Stimulated activated CD4-positive, alpha-beta T cell treated with anti-CD3 and anti-CD28 coated beads, Interleukin-4, amount 100 ng/mL, for 1 hour (primary cell): ENCODE results near the gene COX10.
A peak's percentile ranks its signal among the peaks of the same experiment; 100 is the strongest.
"Not testable (repeated sequence)": the region's sequence is repeated elsewhere in the genome, so short reads cannot be mapped to it uniquely, and the experiment has no call there.

Source experiments
- DNase-seq: peaks from one replicate; pipeline ENCODE4 v3.0.0-alpha.2; 2020

COX10 gene

DNA sequence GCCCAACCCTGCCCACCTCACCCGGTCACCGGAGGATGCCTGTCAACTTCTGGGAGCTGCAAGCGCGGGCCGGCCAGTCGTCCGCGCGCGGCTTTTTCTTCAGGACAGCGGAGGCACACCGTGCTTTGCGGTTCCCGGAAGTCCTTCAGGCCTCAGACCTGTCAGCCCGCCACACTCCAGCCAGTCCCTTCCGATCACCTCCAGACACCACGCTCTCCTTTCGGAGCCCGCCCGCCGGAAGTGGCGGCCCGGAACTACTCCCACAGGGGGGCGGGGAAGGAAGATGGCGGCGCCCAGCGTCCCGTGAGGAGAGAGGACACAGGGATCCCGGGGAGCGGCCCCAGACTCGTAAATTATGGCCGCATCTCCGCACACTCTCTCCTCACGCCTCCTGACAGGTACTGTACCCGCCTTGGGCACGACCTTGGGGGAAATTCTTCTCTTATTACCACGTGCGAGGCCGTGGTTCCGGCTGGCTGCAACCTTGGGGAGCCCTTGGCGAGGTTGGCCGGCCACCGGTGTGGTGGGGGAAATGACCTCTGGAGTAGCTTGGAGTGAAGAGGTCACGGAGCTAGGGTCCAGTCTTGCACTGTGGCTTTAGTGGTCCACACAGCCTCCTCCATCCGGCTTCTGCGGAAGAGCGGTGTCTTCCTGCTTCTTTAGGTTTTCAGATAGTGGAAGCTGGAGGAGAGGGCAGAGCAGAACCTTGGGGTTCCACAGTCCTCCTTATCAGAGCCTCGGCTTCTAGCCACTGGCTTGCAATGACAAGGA, at the start of gene COX10:
Gene COX10, plus strand, starts transcription at position 254 of the 771 bp plus-strand sequence. Its CDS starts 102 bp downstream, at position 356.
- peak; percentile 87 for DNase-seq

DNA sequence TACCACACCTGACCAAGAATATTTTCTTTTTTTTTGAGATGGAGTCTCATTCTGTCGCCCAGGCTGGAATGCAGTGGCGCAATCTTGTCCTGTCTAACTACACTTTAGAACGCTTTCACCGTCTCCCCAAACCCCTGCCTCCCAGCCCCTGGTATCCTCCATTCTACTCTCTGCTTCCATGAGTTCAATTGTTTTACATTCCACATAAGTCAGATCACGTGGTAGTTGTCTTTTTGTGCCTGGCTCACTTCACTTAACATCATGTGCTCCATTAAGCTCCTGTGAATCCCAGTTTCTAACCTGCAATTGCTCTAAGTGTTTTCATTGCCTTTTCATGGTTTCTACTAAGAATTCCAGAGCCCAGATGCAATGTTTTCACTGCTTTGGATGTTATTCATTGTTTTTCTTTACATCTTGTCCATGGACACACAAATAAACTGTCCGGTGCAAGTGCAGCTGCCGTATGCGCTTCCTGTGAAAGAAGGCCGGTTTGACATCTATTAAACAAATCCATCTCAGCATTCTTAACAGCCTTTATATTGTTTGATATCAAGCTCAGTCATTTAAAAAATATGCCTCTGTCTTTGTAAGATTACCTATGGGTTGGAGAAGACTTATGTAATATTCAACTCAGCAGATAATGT, 47.5 kb upstream of the COX10 start:
- not testable (repeated sequence) for DNase-seq

DNA sequence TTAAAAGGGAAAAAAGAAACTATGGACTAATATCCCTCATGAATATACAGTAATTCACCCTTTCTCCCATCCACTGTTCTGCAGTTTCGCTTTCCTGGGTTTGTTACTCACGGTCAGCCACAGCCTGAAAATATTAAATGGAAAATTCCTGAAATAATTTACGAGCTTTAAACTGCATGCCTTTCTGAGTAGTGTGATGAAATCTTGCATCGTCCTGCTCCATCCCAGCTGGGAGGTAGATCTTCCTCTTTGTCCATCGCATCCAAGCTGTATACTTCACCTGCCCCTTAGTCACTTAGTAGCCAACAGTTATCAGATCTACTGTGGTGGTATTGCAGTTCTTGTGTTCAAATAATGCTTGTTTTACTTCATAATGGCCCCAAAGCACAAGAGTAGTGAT, 39.5 kb upstream of the COX10 start:
- DNase-seq = not testable (repeated sequence)

DNA sequence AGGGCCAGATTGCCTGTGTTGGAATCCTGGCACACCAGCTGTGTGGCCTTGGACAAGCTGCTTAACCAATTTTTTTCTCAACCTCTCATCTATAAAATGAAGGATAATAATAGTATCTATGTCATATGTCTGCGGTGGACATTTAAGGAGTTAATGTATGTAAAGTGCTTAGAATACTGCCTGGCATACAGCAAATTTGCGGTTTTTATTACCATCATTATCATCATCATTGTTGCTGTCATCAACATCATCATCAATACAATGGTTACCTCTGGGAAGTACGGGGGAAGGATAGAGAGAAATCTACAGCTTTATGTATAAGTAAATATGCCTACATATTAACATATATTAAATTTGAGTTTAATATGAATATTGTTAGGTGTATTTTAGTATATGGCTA, 37.1 kb upstream of the COX10 start:
- DNase-seq = no peak

DNA sequence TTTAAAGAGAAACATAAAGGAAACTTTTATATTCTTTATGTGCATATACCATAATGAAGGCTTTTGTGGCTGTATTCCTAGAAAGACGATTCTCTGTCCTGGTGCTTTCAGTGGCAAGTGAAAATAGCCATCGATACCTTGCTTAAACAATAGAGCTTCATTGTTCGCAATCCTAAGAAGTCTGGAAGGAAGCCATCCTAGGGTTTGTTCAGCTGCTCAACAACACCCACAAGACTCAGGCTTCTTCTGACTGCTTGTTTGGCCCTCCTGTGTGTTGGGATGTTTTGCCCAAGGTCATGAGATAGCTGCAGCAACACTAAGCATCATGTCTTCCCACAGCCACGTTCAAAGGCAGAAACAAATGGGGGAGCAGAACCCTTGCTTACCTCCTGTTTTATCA, 36.1 kb upstream of the COX10 start:
- DNase-seq = no peak

DNA sequence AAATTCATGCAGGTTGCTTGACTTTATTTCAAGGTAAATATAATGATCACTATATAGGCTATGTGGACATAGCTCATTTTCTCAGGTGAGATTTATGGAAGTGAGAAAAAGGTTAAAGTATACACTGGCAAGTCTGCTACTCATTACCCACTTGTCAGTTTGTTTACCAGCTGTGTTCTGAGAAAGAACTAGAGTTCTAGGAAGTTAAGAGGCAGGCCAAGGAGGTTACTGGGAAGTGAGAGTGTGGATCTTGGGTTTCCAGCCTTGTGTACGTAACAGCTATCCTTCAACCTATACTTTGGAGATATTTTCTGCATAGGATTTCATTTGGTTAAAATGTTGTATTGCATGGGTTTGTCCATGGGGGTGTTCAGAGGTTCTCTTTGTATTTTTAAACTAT, 31.9 kb upstream of the COX10 start:
- DNase-seq = no peak

DNA sequence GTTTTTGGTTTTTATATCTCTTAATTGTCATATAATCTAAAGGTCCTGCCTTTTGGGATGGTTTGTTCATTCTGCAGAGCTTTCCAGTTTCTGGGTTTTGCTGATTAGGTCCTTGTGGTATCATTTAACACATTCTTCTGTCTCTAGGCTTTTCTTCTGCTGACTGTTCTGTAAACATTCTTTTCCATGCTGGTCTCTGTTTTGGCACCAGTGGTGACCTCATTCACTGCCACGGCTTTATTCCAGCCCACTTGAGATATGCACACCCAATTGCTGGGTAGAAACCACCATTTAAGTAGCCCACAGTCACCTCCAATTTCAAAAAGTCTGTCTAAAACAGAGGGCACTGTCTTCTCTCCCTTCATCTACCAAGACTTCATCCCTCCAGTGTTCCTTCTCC, 31.1 kb upstream of the COX10 start:
- no peak for DNase-seq

DNA sequence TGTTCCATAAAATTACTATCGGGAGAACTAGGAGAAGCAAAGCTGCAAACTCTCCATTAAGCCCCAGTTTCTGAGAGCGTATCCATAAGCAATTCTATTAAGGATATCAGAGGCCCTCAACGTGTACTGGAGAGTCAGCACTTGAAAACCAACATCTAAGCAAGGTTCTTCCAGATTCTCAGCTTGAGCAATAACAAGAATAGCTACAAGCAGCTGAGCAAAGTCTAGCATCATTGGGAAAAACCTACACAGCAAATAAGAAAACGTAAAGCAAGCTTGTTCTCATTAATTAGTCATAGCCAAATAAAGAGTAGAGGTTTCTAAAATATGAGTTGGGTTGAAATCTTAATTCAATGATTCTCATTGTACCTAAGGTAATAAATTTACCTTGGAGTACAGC, 26.9 kb upstream of the COX10 start:
- DNase-seq = no peak

DNA sequence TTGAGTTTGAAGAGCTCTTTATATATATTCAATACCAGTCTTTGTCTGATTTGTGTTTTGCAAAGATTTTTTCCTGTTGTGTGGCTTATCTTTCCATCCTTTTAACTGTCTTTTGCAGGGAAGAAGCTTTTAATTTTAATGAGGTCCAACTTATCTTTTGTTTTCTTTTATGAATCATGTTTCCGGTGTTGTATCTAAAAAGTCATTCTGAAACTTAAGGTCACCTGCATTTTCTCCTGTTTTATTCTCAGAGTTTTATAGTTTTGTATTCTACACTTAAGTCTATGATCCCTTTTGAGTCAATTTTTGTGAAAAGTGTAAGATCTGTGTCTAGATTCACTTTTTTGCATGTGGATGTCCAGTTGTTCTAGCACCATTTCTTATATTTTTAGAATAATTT, 24.6 kb upstream of the COX10 start:
- DNase-seq = no peak

DNA sequence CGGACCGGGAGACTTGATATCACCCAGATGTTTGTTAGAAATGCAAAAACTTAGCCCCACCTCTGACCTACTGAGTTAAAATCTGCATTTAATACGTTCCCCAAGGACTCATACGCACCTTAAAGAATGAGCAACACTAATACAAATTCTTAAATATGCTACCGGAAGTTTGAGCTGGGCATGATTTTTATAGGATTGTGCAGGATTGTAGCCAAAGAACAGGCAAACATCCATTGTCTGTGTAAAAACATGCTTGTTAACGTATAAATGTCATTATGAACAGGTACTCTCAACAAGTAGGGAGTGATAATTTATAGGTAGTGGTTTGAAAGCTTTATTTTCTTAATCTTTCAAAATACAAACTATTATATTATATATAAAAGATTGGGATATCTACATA, 22.3 kb upstream of the COX10 start:
- DNase-seq = no peak

DNA sequence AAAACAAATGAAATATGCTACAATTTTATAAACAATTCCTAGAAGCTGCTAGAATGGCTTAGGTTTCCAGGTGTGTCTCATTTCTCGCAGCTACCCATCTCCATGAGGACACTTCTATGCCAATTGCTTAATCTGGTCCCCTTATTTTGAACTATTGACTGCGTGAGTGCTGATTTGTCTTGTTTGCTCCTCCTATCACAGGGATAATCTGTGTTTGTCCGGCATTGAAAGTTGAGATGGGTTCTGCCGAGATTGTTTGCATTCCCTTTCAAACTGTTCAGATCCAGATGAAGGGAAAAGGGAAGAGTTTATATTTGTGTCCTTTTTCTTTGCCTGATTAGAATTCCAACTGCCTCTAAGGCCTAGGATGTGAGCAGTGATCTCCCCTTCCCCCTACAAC, 21.7 kb upstream of the COX10 start:
- no peak for DNase-seq

DNA sequence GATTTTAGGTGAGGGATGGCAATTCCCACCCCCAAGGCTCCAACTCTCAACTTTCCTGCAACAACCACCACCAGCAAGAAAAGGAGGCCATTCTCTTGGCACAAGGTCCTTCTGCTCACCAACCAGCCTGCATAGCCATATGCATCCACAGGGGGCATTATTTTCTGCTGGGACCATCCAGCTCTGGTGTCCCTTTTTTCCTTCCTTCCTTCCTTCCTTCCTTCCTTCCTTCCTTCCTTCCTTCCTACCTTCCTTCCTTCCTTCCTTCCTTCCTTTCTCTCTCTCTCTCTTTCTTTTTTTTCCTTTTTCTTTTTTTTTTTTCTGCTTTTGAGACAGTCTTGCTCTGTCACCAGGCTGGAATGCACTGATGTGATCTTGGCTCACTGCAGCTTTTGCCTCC, 21.1 kb upstream of the COX10 start:
- no peak for DNase-seq

DNA sequence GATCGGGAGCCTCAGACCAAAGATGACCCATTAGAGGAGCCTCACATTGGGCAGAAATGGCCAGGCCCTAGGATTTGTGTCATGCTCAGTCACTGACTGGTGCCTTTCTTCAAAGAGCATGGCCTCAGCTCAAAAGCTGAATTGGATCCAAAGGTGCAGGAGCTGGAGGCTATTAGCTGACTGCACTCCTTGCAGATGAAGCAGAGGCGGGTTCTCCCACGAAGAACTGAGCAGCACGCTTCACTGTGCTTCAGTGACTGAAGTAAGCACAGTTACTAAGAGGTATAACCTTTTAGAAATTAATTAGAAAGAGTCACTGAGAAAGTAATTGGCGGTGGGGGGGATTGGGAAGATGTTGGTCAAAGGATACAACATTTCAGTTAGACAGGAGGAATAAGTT, 18.7 kb upstream of the COX10 start:
- DNase-seq = no peak

DNA sequence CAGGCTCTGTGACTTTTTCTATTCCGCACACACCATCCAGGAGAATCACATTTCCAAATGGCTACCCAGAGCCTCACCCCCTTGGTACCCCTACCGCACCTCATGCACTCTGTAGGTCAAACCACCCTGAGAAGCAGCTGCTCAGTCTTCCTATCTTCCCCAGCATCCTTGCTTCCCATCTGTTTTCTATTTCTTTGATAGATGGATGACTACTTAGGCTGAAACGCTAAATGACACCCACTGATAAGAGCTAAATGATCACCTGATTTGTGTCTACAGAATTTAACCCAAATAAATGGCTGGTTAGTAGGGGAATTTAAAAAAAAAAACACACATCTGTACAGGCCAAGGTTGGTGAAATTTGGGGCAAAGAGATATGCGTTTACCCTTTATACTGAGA, 17.6 kb upstream of the COX10 start:
- no peak for DNase-seq

DNA sequence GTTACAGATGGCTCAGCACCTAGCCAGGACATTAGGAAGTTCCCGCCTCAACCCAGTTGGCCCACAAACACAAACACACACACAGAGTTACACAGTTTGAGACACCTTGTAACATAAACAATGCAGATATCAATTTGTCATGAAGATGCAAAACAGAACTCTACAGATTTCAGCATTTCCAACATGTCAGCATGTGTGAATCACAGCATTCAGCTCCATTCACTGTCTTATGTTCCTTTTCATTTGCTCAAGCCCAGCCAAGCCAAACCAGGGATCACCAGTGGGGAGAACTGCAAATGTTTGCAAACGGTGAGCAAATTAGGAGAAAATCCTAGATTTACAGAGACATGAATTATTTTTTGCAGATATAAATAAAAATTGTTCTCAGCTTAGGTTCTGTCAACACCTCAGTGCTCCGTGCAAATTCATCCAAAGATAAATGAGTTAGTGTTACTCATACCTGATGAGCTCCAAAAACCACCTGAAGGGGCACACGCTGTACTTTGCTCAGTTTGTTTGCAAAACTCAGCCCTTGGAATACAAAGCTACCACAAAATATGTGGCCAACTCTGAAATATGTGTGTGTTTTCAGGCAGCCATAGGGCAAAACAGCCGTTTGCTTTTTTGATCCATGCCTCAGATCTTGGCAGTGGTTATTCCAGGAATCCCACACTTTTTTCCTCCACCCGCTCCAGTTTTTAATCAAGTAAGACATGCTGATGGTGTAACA, 16.3 kb upstream of the COX10 start:
- no peak for DNase-seq

DNA sequence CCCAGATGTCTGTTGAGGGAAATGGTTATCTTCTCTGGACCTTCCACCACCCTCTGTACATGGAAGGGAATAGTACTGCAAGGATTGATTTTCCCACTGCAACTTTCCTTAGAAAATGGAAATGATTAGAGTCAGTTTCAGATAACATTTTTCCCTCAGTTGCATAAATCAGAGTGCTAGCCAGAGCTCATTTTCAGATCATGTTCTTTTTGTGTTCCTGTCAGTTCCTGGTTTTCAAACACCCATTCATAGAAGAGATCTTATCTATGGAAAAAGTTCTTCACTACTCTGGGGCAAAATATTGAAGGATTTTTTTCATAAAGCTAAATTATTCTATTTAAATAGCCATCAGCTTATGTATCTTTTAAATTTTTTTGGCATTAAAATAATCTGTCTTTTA, 11.7 kb upstream of the COX10 start:
- DNase-seq = no peak

DNA sequence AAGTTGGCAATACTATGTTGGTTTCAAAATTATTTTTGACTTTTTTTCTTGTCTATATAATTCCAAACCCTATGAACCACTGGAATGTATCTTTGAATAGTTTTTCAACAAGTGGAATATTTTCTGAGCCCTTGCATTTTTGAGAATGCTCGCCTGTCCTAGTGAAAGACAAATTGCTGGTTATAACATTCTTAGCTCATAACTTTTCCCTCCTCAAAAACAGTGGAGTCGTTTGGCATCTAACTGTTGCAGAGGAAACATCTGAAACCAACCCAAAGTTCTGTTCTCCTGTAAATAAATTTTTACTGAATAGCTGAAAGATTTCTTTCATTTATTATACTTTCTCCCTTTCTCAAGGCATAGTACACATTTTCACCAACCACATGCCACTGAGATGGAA, 11.3 kb upstream of the COX10 start:
- no peak for DNase-seq

DNA sequence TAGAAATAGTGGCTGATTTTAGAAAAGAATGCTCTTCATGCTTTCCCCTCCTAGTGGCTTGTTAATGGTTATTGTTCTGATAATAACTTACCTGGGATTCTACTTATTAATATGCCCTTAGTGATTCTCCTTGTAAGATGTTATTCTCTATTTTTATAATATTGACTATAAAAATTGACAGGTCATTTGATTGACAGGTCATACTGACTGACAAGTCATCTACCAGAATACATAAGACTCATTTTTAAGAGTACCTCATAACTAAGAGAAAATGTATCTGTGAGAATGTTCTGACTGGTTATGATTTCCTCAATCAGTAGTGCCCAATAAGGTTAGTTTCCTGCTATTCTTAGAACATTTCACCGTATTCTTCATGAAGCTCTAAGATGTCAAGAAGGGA, 8.6 kb upstream of the COX10 start:
- no peak for DNase-seq

DNA sequence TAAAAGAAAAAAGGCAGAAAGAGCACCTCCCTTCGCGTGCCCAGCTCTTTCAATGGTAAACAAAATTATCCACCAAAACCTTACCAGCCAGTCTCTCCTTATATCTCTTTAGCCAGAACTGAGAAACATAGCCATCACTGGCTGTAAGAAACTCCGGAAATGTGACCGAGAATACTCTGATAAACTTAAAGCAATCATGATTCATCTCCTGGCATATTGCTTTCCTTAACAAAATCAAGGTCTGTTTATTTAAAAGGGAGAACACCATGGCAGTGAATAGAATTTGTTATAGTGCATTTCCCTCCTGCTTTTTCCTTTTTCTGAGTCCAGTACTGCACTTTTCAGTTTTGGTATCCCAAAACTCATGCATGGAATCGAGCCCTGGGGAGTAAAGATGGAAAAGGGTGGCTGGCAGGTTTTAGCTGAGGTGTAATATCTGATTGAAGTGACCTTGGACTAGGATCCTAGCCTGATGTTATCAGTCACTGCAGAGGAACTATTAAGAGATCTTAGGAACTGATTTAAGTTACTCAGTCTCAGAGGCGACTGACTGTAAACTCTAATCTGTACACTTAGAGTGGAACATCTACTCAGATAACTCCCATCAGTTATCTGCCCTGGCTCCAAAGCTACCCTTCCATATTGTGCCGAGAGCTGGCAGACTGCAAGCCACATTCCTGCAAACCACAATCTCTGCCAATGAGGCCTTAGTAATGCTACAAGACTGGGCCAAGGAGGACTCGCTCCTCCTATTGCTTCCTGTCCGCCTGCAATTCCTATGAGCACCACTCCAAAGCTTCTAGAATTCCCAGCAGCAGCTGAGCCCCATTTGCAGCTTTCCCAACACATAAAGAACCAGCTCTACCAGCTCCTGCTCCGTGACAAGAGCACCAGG, 7.4 kb upstream of the COX10 start:
- no peak for DNase-seq

DNA sequence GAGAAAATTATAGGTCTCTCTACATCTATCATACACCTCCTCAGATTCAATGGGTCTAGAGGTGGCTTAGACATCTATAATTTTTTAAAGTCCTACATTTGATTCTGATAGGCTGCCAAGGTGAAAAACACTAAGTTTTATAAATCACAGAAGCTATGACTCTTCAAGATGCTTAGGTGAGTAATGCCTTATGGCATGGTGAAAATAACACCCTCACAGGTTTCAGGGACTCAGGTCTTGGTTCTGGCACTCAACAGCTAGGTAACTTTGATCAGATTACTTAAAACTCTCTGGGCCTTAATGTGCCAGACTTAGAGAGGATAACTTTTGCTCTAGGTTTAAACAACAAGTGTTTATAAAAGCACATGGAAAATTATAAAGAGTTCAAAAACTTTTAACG, 2.0 kb upstream of the COX10 start:
- DNase-seq = no peak

DNA sequence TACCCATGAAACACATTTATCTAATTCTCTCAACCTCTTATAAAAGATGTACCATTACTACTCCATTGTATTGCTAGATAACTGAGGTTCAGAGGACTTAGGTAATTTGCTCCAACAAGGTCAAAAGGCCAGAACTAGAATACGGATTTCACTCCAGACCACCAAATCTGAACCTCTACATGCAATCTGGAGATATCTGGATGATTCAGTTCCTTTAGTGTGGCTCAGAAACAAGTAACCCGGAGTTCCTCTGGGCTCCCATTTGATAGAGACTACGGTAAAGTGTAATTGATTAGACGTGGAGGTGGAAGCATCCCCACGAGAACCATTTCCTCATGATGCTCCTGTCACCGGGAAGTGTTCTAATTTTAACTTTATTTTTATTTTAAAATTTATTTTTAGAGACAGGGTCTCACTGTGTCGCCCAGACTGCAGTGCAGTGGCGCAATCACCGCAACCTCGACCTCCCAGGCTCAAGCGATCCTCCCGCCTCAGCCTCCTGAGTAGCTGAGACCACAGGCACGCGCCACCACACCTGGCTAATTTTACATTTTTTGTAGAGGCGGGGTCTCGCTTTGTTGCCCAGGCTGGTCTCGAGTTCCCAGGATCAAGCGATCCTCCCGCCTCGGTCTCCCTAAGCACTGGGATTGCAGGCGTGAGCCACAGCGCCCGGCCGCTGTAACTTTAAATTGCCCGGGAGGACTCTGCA, 608 bp upstream of the COX10 start:
- no peak for DNase-seq

DNA sequence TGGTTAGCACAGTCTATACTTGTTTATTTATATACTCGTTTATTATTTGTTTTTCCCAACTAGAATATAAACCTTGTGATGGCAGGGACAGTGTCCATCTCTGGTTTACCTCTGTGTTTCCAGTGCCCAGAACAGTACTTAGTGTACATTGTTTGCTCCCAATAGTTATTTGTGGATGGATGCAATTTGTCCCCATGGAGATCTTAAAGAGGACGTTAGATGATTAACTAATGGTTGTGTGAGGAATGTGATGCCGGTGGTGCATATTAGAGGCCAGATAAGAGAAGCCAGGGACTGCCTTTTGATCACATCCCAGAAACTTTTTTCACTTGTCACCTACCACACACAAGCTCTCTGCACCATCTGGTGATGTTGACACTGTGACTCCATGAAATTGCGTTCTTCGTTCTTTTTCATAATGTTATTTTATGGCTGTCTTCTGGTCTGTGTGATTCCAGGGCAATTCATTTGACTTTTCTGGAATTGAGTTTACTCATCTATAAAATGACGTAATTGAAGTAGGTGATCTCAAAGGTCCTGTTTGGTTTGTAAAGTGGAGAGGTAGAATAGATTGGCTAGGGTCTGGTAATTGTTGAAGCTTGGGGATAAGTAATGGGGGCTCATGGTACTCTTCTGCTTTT, 1.2 kb downstream of the COX10 start:
- no peak for DNase-seq
